Stimulated activated CD8-positive, alpha-beta memory T cell treated with anti-CD3 and anti-CD28 coated beads, Interleukin-12 subunit alpha, Interleukin-12 subunit beta, amount 100 ng/mL, for 24 hours (primary cell): ENCODE data around the gene ZKSCAN2.
A peak's percentile ranks its signal among the peaks of the same experiment; 100 is the strongest.

Experiments
- DNase-seq: peaks from one replicate; pipeline ENCODE4 v3.0.0-alpha.2; 2020; ENCODE audit errors: extremely low read depth

Gene ZKSCAN2

DNA sequence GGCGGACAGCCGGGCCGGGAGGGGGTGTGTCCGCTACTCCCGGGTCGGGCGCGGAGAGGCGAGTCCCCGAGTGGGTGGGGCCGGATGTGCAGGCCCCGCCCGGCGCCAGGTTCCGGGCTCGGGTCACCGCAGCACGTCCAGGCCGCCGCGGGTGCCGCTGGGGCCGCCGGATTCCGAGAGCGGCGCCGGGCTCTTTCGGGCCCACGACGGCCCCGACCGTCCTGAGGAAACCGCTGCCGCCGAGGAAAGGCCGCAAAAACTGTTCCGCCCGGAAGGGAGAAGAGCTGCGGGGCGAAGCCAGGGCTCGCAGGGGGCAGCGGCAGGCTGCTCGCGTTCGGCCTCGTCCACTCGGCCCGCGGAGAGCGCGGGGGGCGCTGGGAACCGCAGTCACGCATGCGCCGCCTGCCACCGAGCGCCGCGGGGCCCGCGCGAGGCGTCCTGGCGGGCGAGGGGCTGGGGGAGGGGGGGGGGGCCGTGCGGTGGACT is at the start of gene ZKSCAN2:
Gene ZKSCAN2, minus strand, starts transcription at position 376 of the 486 bp plus-strand sequence. CDS start 718 bp downstream, outside the sequence.
- DNase-seq = peak; percentile 67

DNA sequence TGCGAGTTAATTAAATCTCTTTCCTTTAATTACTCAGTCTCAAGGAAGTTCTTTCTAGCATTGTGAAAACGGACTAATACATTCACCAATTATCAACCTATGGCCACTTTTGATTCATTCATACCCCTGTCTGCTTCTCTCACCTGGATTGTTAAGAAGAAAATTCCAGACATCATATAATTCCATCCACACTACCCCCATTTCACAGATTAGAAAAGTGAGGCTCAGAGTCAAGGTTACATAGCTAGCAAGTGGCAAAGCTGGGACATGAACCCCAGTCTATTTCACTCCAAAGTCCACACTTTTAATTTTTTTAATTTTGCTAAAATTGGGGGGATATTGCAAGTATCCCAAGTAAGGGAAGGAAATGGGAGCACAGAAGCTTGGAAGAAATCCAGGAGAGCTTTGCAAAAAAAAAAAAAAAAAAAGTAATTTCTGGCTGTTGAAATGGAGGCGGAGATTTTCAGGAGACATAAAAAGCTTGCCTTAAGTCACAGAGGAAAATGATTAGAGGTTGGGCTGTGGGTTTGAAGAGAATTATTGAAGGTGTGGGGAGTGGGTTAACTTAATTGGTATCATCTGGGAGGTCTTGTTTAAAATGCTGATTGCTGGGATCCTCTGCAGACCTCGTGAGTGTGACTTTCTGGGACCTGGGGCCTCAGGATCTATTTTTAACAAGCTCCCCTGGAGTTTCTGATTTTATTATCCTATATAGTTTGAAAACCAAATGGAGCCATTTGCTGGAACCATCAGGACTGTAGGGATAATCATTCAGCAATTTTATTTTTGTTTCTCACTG is 42.3 kb upstream of the ZKSCAN2 start:
- no peak for DNase-seq

DNA sequence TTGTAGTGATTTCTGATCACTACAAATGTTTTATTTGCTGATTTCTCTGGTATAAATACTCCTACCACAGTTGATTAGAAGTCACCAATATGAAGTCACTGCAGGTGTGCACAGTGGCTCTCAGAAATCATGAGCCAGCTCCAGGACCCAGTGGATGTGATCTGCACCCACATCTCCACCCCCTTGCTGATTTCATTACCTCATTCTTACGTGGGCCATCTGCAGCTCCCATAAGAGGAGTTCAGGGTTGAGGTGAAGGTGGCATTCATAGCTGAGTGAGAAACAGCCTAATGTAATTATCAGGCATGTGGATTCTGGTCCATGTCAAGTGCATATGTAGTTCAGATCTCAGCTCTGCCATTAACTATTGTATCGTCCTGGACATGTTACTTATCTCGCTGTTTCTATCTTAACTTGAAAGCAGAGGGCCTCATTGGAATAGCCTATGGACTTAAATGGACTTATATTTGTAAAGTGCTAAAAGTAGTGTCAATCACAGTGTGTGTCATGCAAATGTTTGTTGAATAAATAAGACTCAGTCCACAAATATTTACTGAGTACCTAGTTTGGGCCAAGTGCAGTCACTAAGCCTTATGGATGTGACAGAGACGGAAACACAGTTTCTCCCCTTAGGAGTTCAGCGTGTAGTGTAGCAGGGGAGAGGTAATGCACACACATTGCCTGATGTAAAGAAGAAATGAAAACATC is 40.7 kb upstream of the ZKSCAN2 start:
- DNase-seq = no peak

DNA sequence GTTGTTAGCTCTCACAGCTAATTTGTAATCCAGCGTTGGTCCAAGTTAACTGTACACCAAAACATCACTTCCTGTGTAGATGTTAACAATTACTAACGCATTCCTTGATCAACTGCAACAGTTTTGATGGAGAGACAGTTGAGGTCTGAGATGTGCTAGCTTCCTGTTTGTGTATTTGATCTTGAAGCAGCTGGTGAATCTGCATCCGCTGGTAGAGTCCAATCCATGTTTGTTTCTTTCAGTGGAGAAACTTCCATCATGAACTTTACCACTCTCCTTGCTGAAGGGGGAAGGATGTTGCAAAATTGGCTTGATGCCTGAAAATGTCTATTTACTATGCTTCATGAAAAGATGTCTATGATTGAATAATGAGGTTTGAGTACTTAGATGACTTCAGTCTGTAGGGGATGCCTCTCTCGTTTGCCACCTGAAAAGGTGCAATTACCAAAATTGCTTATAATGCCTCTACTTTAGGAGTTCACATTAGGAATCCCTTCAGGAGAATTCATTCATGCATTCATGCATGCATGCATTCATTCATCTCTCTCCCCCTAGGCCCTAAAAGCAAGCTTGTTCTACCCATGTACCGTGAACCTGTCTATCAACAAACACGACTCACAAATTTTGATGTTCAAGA is 39.6 kb upstream of the ZKSCAN2 start:
- DNase-seq = no peak

DNA sequence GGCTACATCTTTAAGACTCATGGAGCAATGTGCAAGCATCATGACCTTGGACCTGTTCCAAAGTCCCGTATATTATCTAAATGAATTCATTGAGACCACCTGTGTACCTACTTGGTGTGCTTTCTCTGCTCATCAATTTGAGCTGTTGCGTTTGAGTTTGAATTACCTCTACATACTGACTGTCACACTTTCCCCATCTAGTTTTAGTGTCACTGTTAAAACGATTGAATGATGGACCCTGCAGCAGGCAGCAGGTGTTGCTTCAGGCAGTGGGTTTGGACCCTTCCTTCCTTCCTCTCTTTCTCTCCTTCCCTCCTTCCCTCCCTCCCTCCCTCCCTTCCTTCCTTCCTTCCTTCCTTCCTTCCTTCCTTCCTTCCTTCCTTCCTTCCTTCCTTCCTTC is 33.9 kb upstream of the ZKSCAN2 start:
- no peak for DNase-seq

DNA sequence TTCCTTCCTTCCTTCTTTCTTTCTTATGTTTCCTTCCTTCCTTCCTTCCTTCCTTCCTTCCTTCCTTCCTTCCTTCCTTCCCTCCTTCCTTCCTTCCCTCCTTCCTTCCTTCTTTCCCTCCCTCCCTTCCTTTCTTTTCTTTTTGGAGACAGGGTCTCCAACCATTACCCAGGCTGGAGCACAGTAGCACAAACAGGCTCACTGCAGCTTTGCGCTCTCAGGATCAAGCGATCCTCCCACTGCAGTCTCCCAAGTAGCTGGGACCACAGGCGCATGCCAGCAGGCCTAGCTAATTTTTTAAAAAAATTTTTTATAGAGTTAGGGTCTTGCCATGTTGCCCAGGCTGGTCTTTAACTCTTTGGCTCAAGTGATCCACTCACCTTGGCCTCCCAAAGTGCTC is 31.8 kb upstream of the ZKSCAN2 start:
- DNase-seq = no peak

DNA sequence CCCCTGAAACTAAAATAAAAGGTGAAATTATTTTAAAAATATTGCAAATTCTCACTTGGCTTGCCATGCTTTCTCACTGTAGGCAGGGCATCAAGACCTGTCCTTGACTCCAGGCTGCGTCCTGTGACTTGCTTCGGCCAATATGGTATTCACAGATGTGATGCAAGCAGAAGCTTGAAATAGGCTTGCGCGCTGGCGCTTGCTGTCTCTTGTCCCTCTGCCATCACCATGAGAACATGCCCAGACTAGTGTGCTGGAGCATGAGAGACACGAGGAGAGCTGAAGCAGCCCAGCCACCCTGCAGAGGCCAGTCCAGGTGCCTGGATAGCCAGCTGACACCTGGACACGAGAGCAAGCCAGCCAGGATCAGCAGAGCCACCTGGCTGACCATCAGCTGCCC is 21.8 kb upstream of the ZKSCAN2 start:
- no peak for DNase-seq

DNA sequence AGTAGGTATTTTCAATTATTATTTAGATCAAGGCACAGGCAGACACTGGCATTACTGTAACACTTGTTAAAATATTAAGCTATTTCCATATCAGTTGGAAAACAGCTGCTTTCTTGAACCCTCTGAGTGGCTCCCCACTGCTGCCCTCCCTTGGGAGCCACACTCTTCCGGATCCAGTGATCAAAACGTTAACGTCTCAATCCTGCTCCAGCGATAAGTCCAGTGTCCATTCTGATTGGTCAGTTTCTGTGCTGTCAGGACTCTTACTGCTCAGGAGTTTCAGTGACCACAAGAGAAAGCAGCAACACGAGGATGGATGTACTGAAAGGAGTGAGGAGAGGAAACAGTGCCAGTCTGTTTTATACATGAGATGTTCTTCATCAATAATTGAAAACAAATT is 13.8 kb upstream of the ZKSCAN2 start:
- no peak for DNase-seq

DNA sequence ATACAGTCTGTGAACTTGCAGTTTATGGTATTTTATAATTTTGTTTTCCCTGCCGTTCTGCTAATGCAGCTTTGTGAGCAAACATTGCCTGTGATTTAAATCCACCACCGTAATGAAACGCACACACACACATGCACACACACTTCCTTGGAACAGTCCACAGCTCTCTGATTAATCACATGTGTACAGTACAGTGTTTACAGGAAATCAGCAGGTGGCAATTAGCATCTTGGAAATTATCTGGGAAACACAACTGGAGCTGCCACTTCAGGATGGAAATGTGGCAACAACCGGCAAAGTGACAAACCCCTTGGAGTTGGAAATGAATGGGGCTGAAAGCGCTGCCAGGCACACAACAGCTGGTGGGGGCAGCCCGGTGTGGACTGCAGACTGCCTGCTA is 12.9 kb upstream of the ZKSCAN2 start:
- no peak for DNase-seq

DNA sequence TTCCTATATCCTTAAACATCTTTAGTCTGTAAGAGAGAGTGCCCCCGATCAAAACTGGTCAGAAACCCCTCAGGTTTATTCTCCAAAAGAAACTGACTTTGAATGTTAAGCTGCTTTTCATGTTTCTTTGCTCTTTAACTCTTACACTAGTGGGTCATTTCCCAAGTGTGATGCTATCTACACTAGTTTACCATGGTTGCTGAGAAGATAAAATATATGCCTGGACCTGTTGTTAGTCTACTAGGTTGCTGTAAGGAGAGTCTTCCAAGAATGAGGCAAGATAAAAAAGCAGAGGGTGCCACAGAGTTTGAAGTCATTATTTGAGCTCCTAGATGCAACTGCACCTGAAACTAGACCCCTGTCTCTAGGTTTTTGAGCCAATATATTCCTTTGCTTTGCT is 12.2 kb upstream of the ZKSCAN2 start:
- DNase-seq = no peak

DNA sequence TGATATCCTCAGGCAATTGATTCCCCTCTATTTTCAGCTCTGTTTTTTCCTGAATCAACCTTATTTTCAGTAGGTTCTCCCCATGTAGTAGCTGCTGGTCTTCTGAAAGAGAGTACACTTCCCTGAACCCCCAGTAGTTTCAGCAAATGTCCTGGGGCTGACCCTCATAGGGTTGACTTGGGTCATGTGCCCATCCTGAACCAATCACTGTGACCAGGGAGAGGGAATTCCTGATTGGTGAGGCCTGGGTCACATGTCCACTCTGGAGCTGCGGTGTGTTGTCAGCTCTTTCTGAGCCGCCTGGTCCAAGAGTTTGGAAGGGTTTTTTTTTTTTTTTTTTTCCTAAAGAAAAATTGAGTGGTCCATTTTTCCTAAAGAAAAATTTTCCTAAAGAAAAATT is 8.3 kb upstream of the ZKSCAN2 start:
- DNase-seq = no peak

DNA sequence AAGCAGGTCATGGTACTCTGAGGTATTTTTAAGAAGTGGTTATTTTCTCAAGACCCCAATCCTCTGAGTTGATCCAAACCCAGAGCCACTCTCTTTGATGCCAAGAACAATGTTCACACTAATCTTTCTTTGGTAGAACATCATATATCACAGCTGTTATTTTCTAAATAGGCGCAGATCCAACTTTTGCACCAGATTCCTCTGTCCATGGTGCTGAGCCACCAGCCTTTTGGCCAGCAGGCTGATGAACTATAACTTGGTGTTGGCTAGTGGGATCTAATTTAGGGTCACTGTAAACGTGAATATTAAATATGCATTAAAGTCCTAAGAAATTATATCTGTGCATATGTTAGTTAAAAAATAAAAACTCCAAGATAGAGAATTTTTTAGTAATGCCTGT is 7.0 kb upstream of the ZKSCAN2 start:
- no peak for DNase-seq

DNA sequence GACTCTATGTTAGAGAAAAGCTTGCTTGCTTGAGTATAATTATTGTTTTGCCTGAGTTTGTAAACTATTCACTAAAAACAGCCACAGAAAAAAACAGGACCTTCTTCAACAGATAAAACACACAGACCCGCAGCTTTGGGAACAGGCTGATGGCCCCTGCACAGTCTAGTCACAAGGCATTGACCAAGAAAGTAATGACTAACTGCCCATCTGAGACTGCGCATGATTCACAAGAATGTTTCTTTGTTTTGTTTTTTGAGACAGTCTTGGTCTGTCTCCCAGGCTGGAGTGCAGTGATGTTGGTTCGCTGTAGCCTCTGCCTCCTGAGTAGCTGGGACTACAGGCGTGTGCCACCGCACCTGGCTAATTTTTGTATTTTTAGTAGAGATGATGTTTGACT is 2.8 kb upstream of the ZKSCAN2 start:
- DNase-seq = no peak

DNA sequence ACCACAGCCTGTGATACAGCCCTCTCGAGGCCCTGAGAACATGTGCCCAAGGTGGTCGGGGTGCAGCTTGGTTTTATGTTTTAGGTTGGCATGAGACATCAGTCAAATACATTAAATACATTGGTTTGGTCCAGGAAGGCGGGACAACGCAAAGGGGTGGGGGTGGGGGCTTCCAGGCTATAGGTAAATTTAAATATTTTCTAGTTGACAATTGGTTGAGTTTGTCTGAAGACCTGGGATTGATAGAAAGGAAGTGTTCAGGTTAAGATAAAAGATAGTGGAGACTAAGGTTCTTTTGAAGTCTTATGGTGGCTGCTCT is 1.2 kb upstream of the ZKSCAN2 start:
- DNase-seq = no peak

DNA sequence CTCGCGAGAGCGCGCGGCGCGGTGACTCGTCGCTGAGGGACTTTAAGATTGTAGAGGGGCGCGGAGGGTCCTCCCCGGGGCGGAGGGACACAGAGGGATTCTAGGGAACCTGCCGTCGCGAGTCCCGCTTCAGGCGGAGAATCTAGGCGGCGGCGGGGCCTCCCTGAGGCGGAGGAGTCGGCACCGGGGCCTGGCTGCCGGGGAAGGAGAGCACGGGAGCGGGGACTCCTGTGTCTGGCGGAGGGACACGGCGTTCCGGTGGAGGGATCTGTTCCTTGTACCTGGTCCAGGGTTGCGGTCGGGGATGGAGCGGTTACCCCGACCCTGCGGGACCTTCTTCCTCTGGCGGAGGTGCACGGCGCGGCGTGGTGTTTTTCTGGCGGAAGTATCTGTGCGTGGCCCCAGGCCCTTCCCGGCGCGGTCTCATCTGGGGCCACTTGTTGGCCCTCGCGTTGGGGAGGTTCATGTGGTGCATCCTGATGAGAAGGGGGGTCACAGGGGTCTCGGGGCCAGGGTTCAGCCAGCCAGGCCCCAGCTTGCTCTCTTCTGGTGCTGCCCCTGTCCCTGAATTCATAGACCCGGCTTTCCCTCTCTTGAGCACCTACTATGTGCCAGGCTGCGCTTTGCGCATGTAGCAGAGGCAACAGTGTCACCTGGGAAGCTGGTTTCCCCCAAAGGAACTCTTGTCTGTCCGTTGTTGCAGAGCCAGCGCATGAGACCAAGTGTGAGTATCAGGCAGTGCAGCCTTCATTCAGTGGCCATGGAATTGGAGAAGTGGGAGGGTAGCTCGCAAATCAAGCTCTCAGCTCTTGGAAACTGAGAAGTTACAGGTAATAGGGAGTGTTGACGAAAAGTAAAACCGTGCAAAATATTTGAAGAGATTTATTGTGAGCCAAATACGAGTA is 563 bp upstream of the ZKSCAN2 start:
- DNase-seq = peak; percentile 52

DNA sequence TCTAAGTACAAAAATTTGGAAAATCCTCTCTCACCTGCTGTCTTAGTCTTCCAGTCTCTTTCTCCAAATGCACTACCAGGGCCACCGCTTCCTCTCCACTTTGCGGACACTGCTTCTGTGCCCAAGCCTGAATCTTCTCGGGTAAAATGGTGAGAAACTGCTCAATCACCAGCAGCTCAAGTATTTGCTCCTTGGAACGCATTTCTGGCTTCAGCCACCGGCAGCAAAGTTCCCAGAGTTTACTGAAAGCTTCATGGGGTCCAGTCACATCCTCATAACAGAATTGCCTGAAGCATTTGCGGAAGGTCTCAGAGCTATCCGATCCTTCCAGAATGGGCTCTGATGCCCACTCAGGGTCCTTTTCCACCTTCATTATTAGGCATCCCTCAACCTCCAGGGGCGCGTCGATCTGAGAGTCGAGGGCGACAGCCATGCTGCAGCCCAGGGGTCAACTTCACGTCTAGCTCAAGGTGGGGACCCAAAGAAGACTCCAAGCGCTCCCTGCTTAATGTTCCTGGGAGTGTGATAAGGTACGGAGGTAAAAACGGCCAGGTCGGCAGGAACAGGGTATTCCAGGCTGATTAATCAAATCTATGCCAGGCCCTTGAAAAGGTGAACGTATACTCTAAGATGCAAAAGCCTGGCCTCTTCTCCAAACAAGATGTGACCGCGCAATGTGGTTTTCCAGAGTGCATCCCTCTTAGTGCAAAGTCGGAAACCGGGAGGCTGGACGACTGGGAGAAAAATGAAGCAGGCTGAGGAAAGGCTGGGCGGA is 763 bp downstream of the ZKSCAN2 start:
- no peak for DNase-seq

DNA sequence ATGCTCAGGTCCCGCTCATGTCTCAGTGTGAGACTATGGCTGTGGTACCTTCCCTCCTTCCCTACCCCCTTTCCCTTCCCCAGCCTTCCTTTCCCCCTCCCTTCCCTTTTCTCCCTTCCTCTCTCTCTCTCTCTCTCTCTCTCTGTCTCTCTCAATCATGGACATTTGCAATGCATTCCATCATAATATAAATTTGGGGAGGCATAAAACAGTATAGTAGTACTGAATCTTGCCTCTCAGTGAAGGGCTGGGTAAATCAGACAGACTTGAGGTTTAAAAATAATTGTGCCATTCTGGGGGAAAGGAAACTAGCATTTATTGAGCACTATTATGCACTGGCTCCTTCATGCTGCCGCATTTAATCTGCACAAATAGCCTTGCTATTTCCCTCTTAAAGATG is 4.3 kb downstream of the ZKSCAN2 start:
- DNase-seq = no peak

DNA sequence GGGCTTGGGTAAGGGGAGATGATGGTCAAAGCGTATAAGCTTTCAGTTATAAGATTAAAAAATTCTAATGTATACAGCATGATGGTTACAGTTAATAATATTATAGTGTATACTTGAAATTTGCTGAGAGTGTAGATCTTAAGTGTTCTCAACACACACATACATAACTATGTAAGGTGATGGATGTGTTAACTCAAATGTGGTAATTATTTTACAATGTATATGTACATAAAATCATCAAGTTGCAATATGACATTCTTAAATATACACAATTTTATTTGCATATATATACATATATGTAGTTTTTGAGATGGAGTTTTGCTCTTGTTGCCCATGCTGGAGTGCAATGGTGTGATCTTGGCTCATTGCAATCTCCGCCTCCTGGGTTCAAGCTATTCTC is 7.2 kb downstream of the ZKSCAN2 start:
- no peak for DNase-seq

DNA sequence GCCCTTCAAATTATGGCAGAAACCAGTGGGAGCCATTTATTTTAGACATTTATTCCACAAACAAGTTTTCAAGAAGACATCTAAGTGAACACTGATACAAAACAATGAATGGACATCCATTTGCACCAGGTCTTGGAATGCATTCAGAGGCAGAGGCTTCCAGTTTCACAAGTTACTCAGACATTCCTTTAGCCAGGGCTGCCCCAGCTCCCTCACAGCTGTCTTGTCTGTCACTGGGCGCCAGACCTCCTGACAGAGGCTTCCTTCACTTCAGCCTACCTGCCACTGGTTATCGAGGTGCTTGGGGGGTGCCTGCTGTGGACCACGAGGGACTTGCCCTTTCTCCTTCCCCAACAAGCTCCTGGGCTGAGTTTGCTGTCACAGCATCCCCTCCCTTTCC is 21.7 kb downstream of the ZKSCAN2 start:
- DNase-seq = no peak

DNA sequence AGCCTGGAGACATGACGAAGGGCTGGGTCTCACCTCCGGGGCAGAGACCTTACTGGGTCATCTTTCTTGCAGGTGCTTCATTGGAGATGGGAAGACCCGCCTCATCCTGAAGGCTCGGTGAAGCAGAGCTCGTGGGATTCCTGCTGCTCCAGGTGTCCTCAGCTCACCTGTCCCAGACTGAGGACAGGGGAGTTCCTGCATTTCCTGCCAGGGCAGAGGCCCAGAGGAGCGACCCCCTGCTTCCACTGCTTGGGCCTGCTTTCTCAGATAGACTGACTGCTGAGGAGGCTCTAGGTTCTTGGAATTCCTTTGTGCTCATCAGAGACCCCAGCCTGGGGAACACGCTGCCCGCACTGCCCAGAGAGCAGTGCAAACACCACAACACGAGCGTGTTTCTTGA is 29.3 kb downstream of the ZKSCAN2 start:
- DNase-seq = no peak

DNA sequence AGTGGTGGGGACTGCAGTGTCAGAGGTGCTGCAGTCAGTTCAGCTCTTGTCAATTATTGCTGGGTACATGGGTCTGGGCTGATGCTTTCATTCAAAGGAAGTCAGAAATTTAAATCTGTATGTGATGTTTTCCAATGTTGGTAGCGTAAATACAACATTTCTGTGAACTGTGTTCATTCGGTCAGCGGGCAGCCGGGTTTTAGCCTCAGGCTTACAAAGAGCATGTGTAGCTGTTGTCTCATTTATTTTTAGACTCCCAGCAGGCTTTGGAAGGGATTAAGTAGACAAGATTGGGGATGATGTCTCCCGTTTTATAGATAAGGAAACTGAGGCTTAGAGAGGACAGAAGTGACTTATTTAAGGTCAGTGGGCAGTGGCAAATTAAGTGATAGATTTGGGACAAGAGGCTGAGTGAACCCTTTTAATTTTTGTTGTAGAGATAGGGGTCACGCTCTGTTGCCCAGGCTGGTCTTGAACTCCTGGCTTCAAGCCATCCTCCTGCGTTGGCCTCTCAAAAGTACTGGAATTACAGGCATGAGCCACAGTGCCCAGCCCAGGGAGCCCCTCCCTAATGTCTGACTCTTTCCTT is 32.8 kb downstream of the ZKSCAN2 start:
- DNase-seq = no peak
